Measurements from ENCODE around the gene RWDD3.

RWDD3 gene

DNA sequence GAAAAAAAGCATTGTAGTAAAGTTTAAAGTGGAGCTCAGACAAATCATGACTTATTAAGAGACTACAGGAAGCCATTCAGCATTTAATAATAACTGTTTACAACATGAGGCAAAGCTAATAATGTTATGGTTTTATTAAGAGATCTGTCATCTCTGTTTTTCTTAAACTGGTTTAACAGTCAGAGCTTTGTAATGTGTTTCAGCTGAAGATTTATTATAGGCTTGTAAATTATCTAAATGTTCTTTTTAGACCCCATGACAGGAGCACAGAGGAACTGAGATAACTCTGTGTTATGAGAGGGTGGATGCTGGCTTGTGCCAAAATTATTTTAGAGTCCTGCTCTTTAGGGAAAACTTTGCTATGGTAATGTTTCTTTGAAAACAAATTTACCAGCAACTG is 38.0 kb upstream of the RWDD3 start:
- Histone ChIP-seq H2AFZ (ENCODE audit: low read depth, low read length) (no peak overlapping the region), H3K4me2 (ENCODE audit: low read length) (no peak overlapping the region), H3K27me3 (ENCODE audit: low read depth, low read length) (no peaks in the 10 kb centered on the region), H3K79me2 (ENCODE audit: low read length) (no peaks in the 10 kb centered on the region), H4K20me1 (ENCODE audit: insufficient read depth, low read length) (no peaks in the 10 kb centered on the region), H3K9me3 (ENCODE audit: insufficient read depth, low read length) (no peaks in the 10 kb centered on the region), H3K36me3 (replicated peaks; ENCODE audit: low read depth, low read length) (no peaks in the 10 kb centered on the region), H3K4me3 (ENCODE audit: low read length) (no peak overlapping the region), H3K27ac (ENCODE audit: low read length) (no peak overlapping the region), H3K9ac (ENCODE audit: low read length) (no peak overlapping the region), H3K4me1 (ENCODE audit: low read length) (no peaks in the 10 kb centered on the region)
- TF ChIP-seq, protein P1, sequence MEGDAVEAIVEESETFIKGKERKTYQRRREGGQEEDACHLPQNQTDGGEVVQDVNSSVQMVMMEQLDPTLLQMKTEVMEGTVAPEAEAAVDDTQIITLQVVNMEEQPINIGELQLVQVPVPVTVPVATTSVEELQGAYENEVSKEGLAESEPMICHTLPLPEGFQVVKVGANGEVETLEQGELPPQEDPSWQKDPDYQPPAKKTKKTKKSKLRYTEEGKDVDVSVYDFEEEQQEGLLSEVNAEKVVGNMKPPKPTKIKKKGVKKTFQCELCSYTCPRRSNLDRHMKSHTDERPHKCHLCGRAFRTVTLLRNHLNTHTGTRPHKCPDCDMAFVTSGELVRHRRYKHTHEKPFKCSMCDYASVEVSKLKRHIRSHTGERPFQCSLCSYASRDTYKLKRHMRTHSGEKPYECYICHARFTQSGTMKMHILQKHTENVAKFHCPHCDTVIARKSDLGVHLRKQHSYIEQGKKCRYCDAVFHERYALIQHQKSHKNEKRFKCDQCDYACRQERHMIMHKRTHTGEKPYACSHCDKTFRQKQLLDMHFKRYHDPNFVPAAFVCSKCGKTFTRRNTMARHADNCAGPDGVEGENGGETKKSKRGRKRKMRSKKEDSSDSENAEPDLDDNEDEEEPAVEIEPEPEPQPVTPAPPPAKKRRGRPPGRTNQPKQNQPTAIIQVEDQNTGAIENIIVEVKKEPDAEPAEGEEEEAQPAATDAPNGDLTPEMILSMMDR (IDR thresholded peaks at IDR 0.05; ENCODE audit: low read depth, low read length), result no peak
- TF ChIP-seq EZH2phosphoT487 (IDR thresholded peaks at IDR 0.05; ENCODE audit: low read depth), result no peak

- Histone ChIP-seq H4K20me1 (ENCODE audit: insufficient read depth, low read length) (no peaks in the 10 kb centered on the region), H3K27me3 (ENCODE audit: low read depth, low read length) (no peaks in the 10 kb centered on the region), H3K4me3 (ENCODE audit: low read length) (no peak overlapping the region), H3K4me2 (ENCODE audit: low read length) (no peak overlapping the region), H3K36me3 (replicated peaks; ENCODE audit: low read depth, low read length) (no peaks in the 10 kb centered on the region), H3K4me1 (ENCODE audit: low read length) (no peaks in the 10 kb centered on the region), H3K9me3 (ENCODE audit: insufficient read depth, low read length) (no peaks in the 10 kb centered on the region), H3K9ac (ENCODE audit: low read length) (no peak overlapping the region), H2AFZ (ENCODE audit: low read depth, low read length) (no peak overlapping the region), H3K79me2 (ENCODE audit: low read length) (no peaks in the 10 kb centered on the region), H3K27ac (ENCODE audit: low read length) (no peak overlapping the region)
- TF ChIP-seq, protein P1 (IDR thresholded peaks at IDR 0.05; ENCODE audit: low read depth, low read length), result no peak
Measured at GRCh38 chr1:95197616-95198252, 36.3 kb upstream of the RWDD3 start.

DNA sequence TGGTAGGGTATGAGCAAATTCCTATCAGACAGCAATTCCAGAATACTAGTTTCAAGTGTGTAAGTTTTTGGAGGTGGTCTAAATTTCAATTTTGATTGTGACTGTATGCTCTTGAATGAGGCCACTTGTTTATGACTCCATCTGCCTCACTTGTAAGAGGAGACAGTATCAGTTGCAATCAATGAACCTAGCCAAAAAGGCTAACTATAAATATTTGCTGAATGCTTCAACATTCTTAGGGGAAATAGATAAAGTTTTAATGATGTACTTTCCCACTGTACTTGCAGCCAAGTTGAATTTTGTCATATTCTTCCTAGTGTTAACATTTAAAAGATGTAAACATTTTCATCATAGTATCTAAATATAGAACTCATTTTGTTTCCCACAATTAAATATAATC is 32.1 kb upstream of the RWDD3 start:
- no peak overlapping the region for H3K9ac ChIP-seq (ENCODE audit: low read length)
- H3K4me2 ChIP-seq (ENCODE audit: low read length), result no peak overlapping the region
- no peaks in the 10 kb centered on the region for H3K27me3 ChIP-seq (ENCODE audit: low read depth, low read length)
- no peaks in the 10 kb centered on the region for H4K20me1 ChIP-seq (ENCODE audit: insufficient read depth, low read length)
- no peak overlapping the region for H2AFZ ChIP-seq (ENCODE audit: low read depth, low read length)
- H3K79me2 ChIP-seq (ENCODE audit: low read length), result no peaks in the 10 kb centered on the region
- no peaks in the 10 kb centered on the region for H3K9me3 ChIP-seq (ENCODE audit: insufficient read depth, low read length)
- TF ChIP-seq EZH2phosphoT487 (IDR thresholded peaks at IDR 0.05; ENCODE audit: low read depth), result no peak
- TF ChIP-seq, protein P1 (IDR thresholded peaks at IDR 0.05; ENCODE audit: low read depth, low read length), result no peak
- H3K27ac ChIP-seq (ENCODE audit: low read length), result no peak overlapping the region
- no peaks in the 10 kb centered on the region for H3K36me3 ChIP-seq (replicated peaks; ENCODE audit: low read depth, low read length)
- H3K4me3 ChIP-seq (ENCODE audit: low read length), result no peak overlapping the region
- no peaks in the 10 kb centered on the region for H3K4me1 ChIP-seq (ENCODE audit: low read length)

DNA sequence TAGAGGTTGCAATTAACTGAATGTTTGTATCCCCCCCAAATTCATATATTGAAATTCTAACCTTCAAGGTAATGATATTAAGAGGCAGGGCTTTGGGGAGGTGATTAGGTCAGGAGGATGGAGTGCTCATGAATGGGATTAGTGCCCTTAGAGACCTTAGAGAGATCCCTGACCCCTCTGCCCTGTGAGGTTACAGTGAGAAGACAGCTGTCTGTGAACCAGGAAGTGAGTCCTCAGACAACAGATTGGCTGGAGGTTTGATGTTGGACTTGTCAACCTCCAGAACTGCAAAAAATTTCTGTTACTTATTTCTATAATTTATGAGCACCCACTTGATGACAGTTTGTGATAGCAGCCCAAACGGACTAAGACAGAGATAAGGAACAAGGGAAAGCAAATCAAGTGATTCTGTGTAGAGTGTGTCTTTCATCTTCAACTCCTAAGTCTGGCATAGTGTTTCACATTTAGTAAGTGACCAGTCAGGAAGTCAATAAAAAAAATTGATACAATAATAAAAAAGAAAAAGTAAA is 30.0 kb upstream of the RWDD3 start:
- Histone ChIP-seq H3K4me1 (ENCODE audit: low read length) (no peaks in the 10 kb centered on the region), H3K9me3 (ENCODE audit: insufficient read depth, low read length) (no peaks in the 10 kb centered on the region), H3K27me3 (ENCODE audit: low read depth, low read length) (no peaks in the 10 kb centered on the region), H4K20me1 (ENCODE audit: insufficient read depth, low read length) (no peaks in the 10 kb centered on the region), H3K36me3 (replicated peaks; ENCODE audit: low read depth, low read length) (no peaks in the 10 kb centered on the region), H3K79me2 (ENCODE audit: low read length) (no peaks in the 10 kb centered on the region), H3K9ac (ENCODE audit: low read length) (no peak overlapping the region), H3K4me3 (ENCODE audit: low read length) (no peak overlapping the region), H3K27ac (ENCODE audit: low read length) (no peak overlapping the region), H3K4me2 (ENCODE audit: low read length) (no peak overlapping the region), H2AFZ (ENCODE audit: low read depth, low read length) (no peak overlapping the region)
- TF ChIP-seq, protein P1 (IDR thresholded peaks at IDR 0.05; ENCODE audit: low read depth, low read length), result no peak
- TF ChIP-seq EZH2phosphoT487 (IDR thresholded peaks at IDR 0.05; ENCODE audit: low read depth), result no peak

Measured in OCI-LY3 (cell line).